Hepatic stellate cell (primary cell): ENCODE data around the gene ENTR1.

Experiments used
- DNase-seq: peaks from one replicate; pipeline ENCODE4 v3.0.0; 2011; ENCODE audit warnings: low spot score

Gene ENTR1

GRCh38 chr9:136361047-136361753, 49.2 kb downstream of the ENTR1 start:
- DNase-seq, result peak; percentile 79

- DNase-seq, result no peak
These were observed 50.4 kb downstream of the ENTR1 start for GRCh38 chr9:136359774-136360718.

- no peak for DNase-seq
These were observed 51.5 kb downstream of the ENTR1 start for GRCh38 chr9:136358888-136359287.

GRCh38 chr9:136358016-136358415, 52.4 kb downstream of the ENTR1 start:
- no peak for DNase-seq

- no peak for DNase-seq
These were observed 53.1 kb downstream of the ENTR1 start for GRCh38 chr9:136357202-136357725.

GRCh38 chr9:136355616-136356557, 54.5 kb downstream of the ENTR1 start:
- no peak for DNase-seq

GRCh38 chr9:136354592-136355085, 55.8 kb downstream of the ENTR1 start:
- DNase-seq, result peak; percentile 65

- DNase-seq, result no peak
These were observed 56.5 kb downstream of the ENTR1 start for GRCh38 chr9:136353757-136354488.

GRCh38 chr9:136353088-136353487, 57.3 kb downstream of the ENTR1 start:
- no peak for DNase-seq

- no peak for DNase-seq
These were observed 57.7 kb downstream of the ENTR1 start for GRCh38 chr9:136352682-136353081.
